ENCODE data around the gene SLC12A4.

SLC12A4 gene

GRCh38 chr16:67897231-67897630, 71.2 kb downstream of the SLC12A4 start:
- FAIRE-seq (no peak), DNase-seq (ENCODE audit: low spot score) (no peak)

DNA sequence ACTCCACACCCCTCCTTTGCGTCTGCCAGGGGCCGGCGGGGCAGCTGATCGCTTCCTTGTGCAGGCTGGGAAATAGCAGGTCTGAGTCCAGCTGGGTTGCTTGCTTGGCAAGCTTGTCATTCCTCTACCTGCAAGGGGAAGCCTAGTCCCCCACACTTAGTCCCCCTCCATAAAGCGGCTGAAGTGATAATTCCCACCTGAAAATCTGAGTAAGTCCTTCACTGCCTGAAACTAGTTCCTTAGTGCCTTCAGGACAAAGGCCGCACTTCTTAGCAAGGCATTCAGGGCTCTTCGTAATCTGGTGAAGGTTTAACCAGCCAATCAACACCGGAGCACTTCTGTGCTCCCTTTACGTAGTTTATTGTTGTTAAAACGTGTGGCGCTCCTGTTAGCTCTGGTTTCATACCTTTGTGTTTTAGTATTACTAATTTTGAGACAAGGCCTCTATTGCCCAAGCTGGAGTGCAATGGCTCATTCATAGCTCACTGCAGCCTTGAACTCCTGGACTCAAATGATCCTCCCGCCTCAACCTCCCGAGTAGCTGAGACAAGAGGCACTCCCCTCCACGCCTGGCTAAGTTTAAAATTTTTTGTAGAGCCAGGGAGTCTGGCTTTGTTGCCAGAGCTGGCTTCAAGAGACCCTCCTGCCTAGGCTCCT, 74.6 kb downstream of the SLC12A4 start:
- no peak for FAIRE-seq
- no peak for DNase-seq (ENCODE audit: low spot score)

All from RCC 7860 (cell line).